Liver (tissue), 9 donors: ENCODE measurements around the gene JCHAIN. TPM values are rescaled to one million over a fixed set of nuclear protein-coding genes. Genes with fewer than 3 reads are reported as not detected.

Source experiments
- DNase-seq: peaks from one replicate; pipeline ENCODE4 v3.0.0-alpha.2; 2017; ENCODE audit warnings: low spot score
- H3K27ac ChIP-seq, 2 donors: one replicate each; pipeline ENCODE4 v1.7.0; 2013; ENCODE audit warnings: inconsistent platforms in 2 of 2, low read length in 2 of 2, control low read depth in 1 of 2, low read depth in 1 of 2, mild to moderate bottlenecking in 1 of 2
- H3K27me3 ChIP-seq, 4 donors: one replicate each; pipeline versions ENCODE4 v1.6.1 to v1.7.0; 2013; ENCODE audit warnings: low read length in 3 of 4, inconsistent platforms in 1 of 4, mild to moderate bottlenecking in 1 of 4, moderate library complexity in 1 of 4; ENCODE audit not compliant: control insufficient read depth in 4 of 4, insufficient read depth in 4 of 4
- H3K36me3 ChIP-seq, 4 donors: one replicate each; pipeline versions ENCODE4 v1.6.1 to v1.7.0; 2013; ENCODE audit warnings: low read length in 3 of 4, mild to moderate bottlenecking in 3 of 4, low read depth in 1 of 4, moderate library complexity in 1 of 4; ENCODE audit not compliant: control insufficient read depth in 4 of 4, insufficient read depth in 3 of 4
- H3K4me1 ChIP-seq, 4 donors: one replicate each; pipeline versions ENCODE4 v1.6.1 to v1.7.0; 2013; ENCODE audit warnings: low read length in 3 of 4, mild to moderate bottlenecking in 3 of 4, moderate library complexity in 1 of 4; ENCODE audit not compliant: control insufficient read depth in 4 of 4, insufficient read depth in 4 of 4
- H3K4me3 ChIP-seq, 3 donors: one replicate each; pipeline versions ENCODE4 v1.6.1 to v1.7.0; 2013; ENCODE audit warnings: low read length in 3 of 3, control low read depth in 1 of 3, low read depth in 1 of 3, mild to moderate bottlenecking in 1 of 3
- H3K9ac ChIP-seq, 2 donors: one replicate each; pipeline ENCODE4 v1.7.0; 2013; ENCODE audit warnings: low read length in 2 of 2, mild to moderate bottlenecking in 2 of 2, moderate library complexity in 2 of 2, control low read depth in 1 of 2, low read depth in 1 of 2
- H3K9me3 ChIP-seq, 4 donors: one replicate each; pipeline versions ENCODE4 v1.6.1 to v1.7.0; 2013; ENCODE audit warnings: low read length in 3 of 4; ENCODE audit not compliant: control insufficient read depth in 4 of 4
- EGR1 ChIP-seq, 2 donors: IDR thresholded peaks; 2 replicates each; pipeline ENCODE4 v1.6.1; 2016 to 2018; ENCODE audit warnings: antibody characterized with exemption in 2 of 2, low read depth in 2 of 2
- FOXA1 ChIP-seq: IDR thresholded peaks from 2 replicates; pipeline ENCODE4 v1.6.1; 2016; ENCODE audit warnings: antibody characterized with exemption
- FOXA2 ChIP-seq: IDR thresholded peaks from 2 replicates; pipeline ENCODE4 v1.6.1; 2016; ENCODE audit warnings: antibody characterized with exemption
- GABPA ChIP-seq, 2 donors: IDR thresholded peaks in 1 of 2; conservative IDR thresholded peaks in 1 of 2; 2 replicates each; pipeline ENCODE4 v1.6.1; 2016; ENCODE audit warnings: antibody characterized with exemption in 2 of 2, mild to moderate bottlenecking in 1 of 2, moderate library complexity in 1 of 2
- HNF4A ChIP-seq, 2 donors: conservative IDR thresholded peaks; 2 replicates each; pipeline ENCODE4 v1.6.1; 2016; ENCODE audit warnings: antibody characterized with exemption in 2 of 2, mild to moderate bottlenecking in 2 of 2
- JUND ChIP-seq, 2 donors: IDR thresholded peaks; 2 replicates each; pipeline ENCODE4 v1.6.1; 2016; ENCODE audit warnings: antibody characterized with exemption in 2 of 2
- NR2F2 ChIP-seq: IDR thresholded peaks from 2 replicates; pipeline ENCODE4 v1.6.1; 2016; ENCODE audit warnings: antibody characterized with exemption
- RAD21 ChIP-seq, 2 donors: IDR thresholded peaks; 2 replicates each; pipeline ENCODE4 v1.6.1; 2016; ENCODE audit warnings: antibody characterized with exemption in 2 of 2, mild to moderate bottlenecking in 2 of 2
- RXRA ChIP-seq, 2 donors: IDR thresholded peaks; 2 replicates each; pipeline ENCODE4 v1.6.1; 2017 to 2018; ENCODE audit warnings: antibody characterized with exemption in 2 of 2, mild to moderate bottlenecking in 1 of 2
- SP1 ChIP-seq: IDR thresholded peaks from 2 replicates; pipeline ENCODE4 v1.6.1; 2018; ENCODE audit warnings: antibody characterized with exemption, mild to moderate bottlenecking
- TAF1 ChIP-seq: conservative IDR thresholded peaks from 2 replicates; pipeline ENCODE4 v1.6.1; 2016; ENCODE audit warnings: antibody characterized with exemption, mild to moderate bottlenecking
- YY1 ChIP-seq: IDR thresholded peaks from 2 replicates; pipeline ENCODE4 v1.6.1; 2016; ENCODE audit warnings: antibody characterized with exemption, mild to moderate bottlenecking
- WGBS: extraction: QIAGEN DNeasy Blood & Tissue Kit; methylation state at CpG from one replicate; pipeline ENCODE4 v1.1.7; 2013; 5-methylcytosine and 5-hydroxymethylcytosine counted together
- polyA plus RNA-seq, 2 donors: library from polyadenylated mRNA; stranded (reverse) in 1 of 2; unstranded in 1 of 2; fragments of 200-250 nt in 1 of 2; fragments of >200 nt in 1 of 2; fragmentation: Nextera tagmentation in 1 of 2; extraction: Ambion mirVana in 1 of 2; gene quantifications; one replicate each; pipeline versions ENCODE4 v1.2.1 to v1.2.3, GENCODE V29; 2013 to 2015
- total RNA-seq, 2 donors: library from RNA; depleted of rRNA; stranded (reverse); fragments of >200 nt; gene quantifications; one replicate each; pipeline ENCODE4 v1.2.3, GENCODE V29; 2014
- TF ChIP-seq, protein P1 (sequence below): IDR thresholded peaks from 2 replicates; pipeline ENCODE4 v1.6.1; 2016; ENCODE audit warnings: antibody characterized with exemption
- TF ChIP-seq, protein P2 (sequence below): IDR thresholded peaks from 2 replicates; pipeline ENCODE4 v1.6.1; 2016; ENCODE audit warnings: antibody characterized with exemption, mild to moderate bottlenecking
- TF ChIP-seq, protein P3 (sequence below): IDR thresholded peaks from 2 replicates; pipeline ENCODE4 v1.6.1; 2016; ENCODE audit warnings: antibody characterized with exemption
- donor health status: healthy.
- donor health status: healthy.
- donor health status: healthy.
- donor health status: healthy.
- donor health status: healthy.

JCHAIN gene
- total and polyA plus RNA-seq, 4 donors, result 2.1 to 69.5 (median 9.7) TPM

DNA sequence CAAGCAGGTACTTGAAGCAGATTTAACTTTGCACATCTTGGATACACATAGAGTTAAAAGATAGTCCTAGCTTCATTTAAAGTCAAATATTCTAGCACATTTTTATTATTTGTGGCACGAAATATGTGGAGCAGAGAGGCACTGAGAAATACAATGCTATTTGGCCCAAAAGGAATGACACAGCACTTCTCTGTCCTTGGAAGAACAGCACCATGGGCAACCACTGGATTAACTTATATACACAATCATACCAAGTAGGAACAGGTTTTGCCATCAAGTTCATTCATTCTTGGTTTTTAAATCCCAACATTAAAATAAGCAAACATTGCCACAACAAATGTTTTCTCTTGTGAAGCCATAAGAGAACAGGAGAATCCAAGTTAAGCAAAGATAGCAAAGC, 38.7 kb downstream of the JCHAIN start (continued):
- TF ChIP-seq, protein P1, sequence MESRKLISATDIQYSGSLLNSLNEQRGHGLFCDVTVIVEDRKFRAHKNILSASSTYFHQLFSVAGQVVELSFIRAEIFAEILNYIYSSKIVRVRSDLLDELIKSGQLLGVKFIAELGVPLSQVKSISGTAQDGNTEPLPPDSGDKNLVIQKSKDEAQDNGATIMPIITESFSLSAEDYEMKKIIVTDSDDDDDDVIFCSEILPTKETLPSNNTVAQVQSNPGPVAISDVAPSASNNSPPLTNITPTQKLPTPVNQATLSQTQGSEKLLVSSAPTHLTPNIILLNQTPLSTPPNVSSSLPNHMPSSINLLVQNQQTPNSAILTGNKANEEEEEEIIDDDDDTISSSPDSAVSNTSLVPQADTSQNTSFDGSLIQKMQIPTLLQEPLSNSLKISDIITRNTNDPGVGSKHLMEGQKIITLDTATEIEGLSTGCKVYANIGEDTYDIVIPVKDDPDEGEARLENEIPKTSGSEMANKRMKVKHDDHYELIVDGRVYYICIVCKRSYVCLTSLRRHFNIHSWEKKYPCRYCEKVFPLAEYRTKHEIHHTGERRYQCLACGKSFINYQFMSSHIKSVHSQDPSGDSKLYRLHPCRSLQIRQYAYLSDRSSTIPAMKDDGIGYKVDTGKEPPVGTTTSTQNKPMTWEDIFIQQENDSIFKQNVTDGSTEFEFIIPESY, result no peak
- TF ChIP-seq SP1, result no peak
- TF ChIP-seq FOXA2, result no peak
- no peak for TF ChIP-seq HNF4A (conservative IDR thresholded peaks at IDR 0.05)
- no peak for TF ChIP-seq TAF1

DNA sequence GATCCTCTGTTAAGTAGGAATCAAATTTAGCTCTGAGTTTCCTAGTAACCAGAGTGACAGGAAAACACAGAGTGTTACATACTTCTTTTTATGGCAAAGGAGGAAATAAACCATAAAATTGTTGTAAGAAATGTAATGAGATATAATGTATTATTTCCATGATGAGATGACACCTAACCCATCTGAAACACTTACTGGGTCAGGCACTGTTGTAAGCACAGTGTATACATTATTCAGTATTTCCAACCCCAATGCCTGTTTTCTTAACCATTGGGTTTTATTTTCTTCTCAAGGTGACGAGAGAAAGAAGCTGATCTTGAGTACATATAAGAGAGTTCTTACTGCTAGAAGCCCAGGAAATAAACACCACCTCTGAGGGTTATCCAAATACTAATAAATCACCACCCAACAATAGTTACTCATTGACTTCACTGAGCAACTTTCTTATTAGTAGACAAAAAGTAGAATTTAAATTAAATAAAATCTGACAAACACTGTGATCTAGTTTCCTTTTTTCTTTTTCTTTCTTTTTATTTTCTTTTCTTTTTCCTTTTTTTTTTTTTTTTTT, 42.0 kb downstream of the JCHAIN start:
- TF ChIP-seq, protein P2, sequence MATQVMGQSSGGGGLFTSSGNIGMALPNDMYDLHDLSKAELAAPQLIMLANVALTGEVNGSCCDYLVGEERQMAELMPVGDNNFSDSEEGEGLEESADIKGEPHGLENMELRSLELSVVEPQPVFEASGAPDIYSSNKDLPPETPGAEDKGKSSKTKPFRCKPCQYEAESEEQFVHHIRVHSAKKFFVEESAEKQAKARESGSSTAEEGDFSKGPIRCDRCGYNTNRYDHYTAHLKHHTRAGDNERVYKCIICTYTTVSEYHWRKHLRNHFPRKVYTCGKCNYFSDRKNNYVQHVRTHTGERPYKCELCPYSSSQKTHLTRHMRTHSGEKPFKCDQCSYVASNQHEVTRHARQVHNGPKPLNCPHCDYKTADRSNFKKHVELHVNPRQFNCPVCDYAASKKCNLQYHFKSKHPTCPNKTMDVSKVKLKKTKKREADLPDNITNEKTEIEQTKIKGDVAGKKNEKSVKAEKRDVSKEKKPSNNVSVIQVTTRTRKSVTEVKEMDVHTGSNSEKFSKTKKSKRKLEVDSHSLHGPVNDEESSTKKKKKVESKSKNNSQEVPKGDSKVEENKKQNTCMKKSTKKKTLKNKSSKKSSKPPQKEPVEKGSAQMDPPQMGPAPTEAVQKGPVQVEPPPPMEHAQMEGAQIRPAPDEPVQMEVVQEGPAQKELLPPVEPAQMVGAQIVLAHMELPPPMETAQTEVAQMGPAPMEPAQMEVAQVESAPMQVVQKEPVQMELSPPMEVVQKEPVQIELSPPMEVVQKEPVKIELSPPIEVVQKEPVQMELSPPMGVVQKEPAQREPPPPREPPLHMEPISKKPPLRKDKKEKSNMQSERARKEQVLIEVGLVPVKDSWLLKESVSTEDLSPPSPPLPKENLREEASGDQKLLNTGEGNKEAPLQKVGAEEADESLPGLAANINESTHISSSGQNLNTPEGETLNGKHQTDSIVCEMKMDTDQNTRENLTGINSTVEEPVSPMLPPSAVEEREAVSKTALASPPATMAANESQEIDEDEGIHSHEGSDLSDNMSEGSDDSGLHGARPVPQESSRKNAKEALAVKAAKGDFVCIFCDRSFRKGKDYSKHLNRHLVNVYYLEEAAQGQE, result no peak
- TF ChIP-seq YY1 (no peak), EGR1 (IDR thresholded peaks at IDR 0.05; ENCODE audit: low read depth in 2 of 2) (no peak), RAD21 (IDR thresholded peaks at IDR 0.05) (no peak), SP1 (no peak), GABPA (IDR thresholded peaks at IDR 0.05 in 1 of 2, conservative IDR thresholded peaks at IDR 0.05 in 1 of 2) (no peak), NR2F2 (no peak), RXRA (IDR thresholded peaks at IDR 0.05) (no peak), HNF4A (conservative IDR thresholded peaks at IDR 0.05) (no peak)
- TF ChIP-seq, protein P3, sequence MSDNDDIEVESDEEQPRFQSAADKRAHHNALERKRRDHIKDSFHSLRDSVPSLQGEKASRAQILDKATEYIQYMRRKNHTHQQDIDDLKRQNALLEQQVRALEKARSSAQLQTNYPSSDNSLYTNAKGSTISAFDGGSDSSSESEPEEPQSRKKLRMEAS, result no peak
- TF ChIP-seq, protein P1, result no peak
- H3K27me3 ChIP-seq, result no peaks in the 10 kb centered on the region
- no peak for DNase-seq
- H3K27ac ChIP-seq, result no peak overlapping the region
- H3K4me1 ChIP-seq, result no peaks in the 10 kb centered on the region
- WGBS, result 52% methylated on average over 1 of the region's 1 CpG
- H3K4me3 ChIP-seq, result no peak overlapping the region
- H3K36me3 ChIP-seq, result no peaks in the 10 kb centered on the region
- no peak overlapping the region for H3K9ac ChIP-seq
- H3K9me3 ChIP-seq, result no peaks in the 10 kb centered on the region

DNA sequence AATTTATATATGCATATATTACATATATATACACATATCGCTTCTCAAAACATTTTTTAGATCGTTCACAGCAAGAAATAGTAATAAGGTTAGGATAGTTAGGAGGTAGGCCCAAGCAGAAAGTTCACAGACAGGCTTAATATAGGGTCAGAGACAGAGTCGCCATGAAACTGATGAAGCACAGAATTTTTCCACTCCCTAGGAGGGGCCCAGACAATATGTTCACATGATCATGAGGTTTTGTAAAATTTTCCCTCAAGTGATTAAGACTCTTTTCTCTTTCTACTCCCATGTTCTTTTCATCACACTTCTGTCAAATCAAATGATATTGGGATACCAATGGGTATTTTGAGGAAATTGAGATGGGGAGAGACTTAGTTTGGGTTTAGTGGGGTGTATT, 43.0 kb downstream of the JCHAIN start:
- Histone ChIP-seq H3K4me1 (no peaks in the 10 kb centered on the region), H3K27ac (no peak overlapping the region), H3K36me3 (no peaks in the 10 kb centered on the region), H3K4me3 (no peak overlapping the region), H3K9me3 (no peaks in the 10 kb centered on the region), H3K27me3 (no peaks in the 10 kb centered on the region), H3K9ac (no peak overlapping the region)
- WGBS, result 97% methylated on average over 3 of the region's 3 CpGs
- DNase-seq, result no peak
- no peak for TF ChIP-seq RXRA (IDR thresholded peaks at IDR 0.05)
- no peak for TF ChIP-seq EGR1 (IDR thresholded peaks at IDR 0.05; ENCODE audit: low read depth in 2 of 2)
- TF ChIP-seq, protein P2, result no peak
- no peak for TF ChIP-seq JUND (IDR thresholded peaks at IDR 0.05)
- no peak for TF ChIP-seq FOXA1
